HEK293T (cell line): Measurements from ENCODE around the gene CHAT.

ENCODE experiments used
- CTCF ChIA-PET: fragments of 350-600 bp; formaldehyde crosslinking; extraction: SDS; loops from one replicate; lab custom pipeline; 2021; ENCODE audit warnings: antibody characterized with exemption, inconsistent platforms; lab: Yijun Ruan, JAX
- POLR2A ChIA-PET: fragments of 350-600 bp; formaldehyde crosslinking; extraction: SDS; loops from one replicate; lab custom pipeline; 2020; ENCODE audit warnings: antibody characterized with exemption, inconsistent platforms; lab: Yijun Ruan, JAX
- DNase-seq: peaks from one replicate; pipeline ENCODE4 v3.0.0; 2012; ENCODE audit warnings: mixed read lengths; ENCODE audit errors: extremely low spot score
- ARNT ChIP-seq: fragments of 450-650 bp; IDR thresholded peaks from 2 replicates; pipeline ENCODE4 v1.6.1; 2017; ENCODE audit warnings: mild to moderate bottlenecking
- BHLHE40 ChIP-seq: fragments of 450-650 bp; IDR thresholded peaks from 2 replicates; pipeline ENCODE4 v1.6.1; 2016; ENCODE audit warnings: mild to moderate bottlenecking, moderate library complexity, borderline replicate concordance
- CTBP1 ChIP-seq: fragments of 450-650 bp; IDR thresholded peaks from 2 replicates; pipeline ENCODE4 v1.6.1; 2016; ENCODE audit warnings: borderline replicate concordance
- ELF4 ChIP-seq: fragments of 450-650 bp; IDR thresholded peaks from 2 replicates; pipeline ENCODE4 v1.6.1; 2017; ENCODE audit warnings: antibody characterized with exemption
- FOXA1 ChIP-seq: fragments of 450-650 bp; IDR thresholded peaks from 2 replicates; pipeline ENCODE4 v1.6.1; 2016; ENCODE audit warnings: mild to moderate bottlenecking
- FOXK2 ChIP-seq: fragments of 450-650 bp; IDR thresholded peaks from 2 replicates; pipeline ENCODE4 v1.6.1; 2016; ENCODE audit warnings: mild to moderate bottlenecking
- FOXM1 ChIP-seq: fragments of 450-650 bp; IDR thresholded peaks from 2 replicates; pipeline ENCODE4 v1.6.1; 2017; ENCODE audit warnings: mild to moderate bottlenecking, borderline replicate concordance
- HDGF ChIP-seq: fragments of 450-650 bp; IDR thresholded peaks from 2 replicates; pipeline ENCODE4 v1.6.1; 2017; ENCODE audit warnings: antibody characterized with exemption, borderline replicate concordance
- L3MBTL2 ChIP-seq: fragments of 450-650 bp; conservative IDR thresholded peaks from 2 replicates; pipeline ENCODE4 v1.6.1; 2016; ENCODE audit warnings: mild to moderate bottlenecking
- LEF1 ChIP-seq: fragments of 450-650 bp; IDR thresholded peaks from 2 replicates; pipeline ENCODE4 v1.6.1; 2017; ENCODE audit warnings: mild to moderate bottlenecking, borderline replicate concordance
- NFRKB ChIP-seq: fragments of 450-650 bp; IDR thresholded peaks from 2 replicates; pipeline ENCODE4 v1.6.1; 2016; ENCODE audit warnings: mild to moderate bottlenecking, moderate library complexity
- PKNOX1 ChIP-seq: fragments of 450-650 bp; IDR thresholded peaks from 2 replicates; pipeline ENCODE4 v1.6.1; 2016
- SP1 ChIP-seq: fragments of 450-650 bp; IDR thresholded peaks from 2 replicates; pipeline ENCODE4 v1.6.1; 2017
- SUZ12 ChIP-seq: fragments of 450-650 bp; IDR thresholded peaks from 2 replicates; pipeline ENCODE4 v1.6.1; 2016; ENCODE audit warnings: mild to moderate bottlenecking
- TARDBP ChIP-seq: fragments of 450-650 bp; IDR thresholded peaks from 2 replicates; pipeline ENCODE4 v1.6.1; 2016
- ZNF384 ChIP-seq: fragments of 450-650 bp; IDR thresholded peaks from 2 replicates; pipeline ENCODE4 v1.6.1; 2016

Gene CHAT

DNA sequence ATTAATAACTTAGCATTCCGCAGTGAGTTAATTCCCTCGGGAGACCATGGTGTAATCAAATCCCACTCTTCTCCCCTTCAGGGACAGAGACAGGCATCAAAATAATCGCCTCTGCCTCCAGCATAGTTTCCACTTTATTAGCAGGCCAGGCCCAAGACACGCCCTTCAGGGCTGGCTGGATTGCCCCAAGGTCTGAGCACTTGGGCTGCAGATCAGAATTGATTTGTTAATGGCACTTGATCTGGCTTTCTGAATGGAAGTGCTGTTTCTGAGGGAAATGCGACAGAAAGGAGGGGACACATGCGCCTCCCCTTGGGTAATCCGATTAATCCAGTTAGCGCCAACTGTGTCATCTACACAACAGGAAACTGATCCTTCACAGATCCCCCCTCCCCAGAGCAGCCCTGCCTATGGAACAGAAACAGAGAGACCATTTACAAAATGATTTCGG is 15.6 kb downstream of the CHAT start:
- CTCF ChIA-PET: no interaction called here

DNA sequence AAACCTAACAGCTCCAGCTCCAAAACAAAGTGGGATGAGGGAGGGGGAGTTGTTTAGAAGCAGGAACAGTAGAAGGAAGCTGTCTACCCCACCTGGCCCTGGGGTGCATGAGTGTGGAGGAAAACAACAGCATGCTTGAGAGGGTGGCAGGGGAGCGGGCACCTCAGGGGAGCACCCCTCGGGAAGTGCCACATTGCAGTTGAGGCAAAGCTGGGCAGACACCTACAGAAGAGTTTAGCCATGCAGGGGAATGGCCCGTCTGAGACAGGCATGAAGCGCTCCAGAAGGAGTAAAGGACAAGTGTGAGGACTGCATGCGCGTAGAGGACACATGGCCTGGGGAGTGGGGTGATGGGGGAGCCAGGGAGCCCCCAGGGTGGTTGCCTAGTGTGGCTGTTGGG is 18.1 kb downstream of the CHAT start:
- ChIA-PET CTCF (no interaction called here), POLR2A (no interaction called here)
- TF ChIP-seq CTBP1 (no peak), TARDBP (no peak), HDGF (no peak), BHLHE40 (no peak), PKNOX1 (no peak), L3MBTL2 (no peak), ELF4 (no peak), SP1 (no peak), ZNF384 (no peak), NFRKB (no peak), FOXM1 (no peak), FOXA1 (no peak), ARNT (no peak), LEF1 (no peak), SUZ12 (no peak)
- no peak for DNase-seq

More for the DNA sequence above, 15.6 kb downstream of the CHAT start:
- no peak for DNase-seq
- POLR2A ChIA-PET: no interaction called here
- TF ChIP-seq LEF1 (no peak), FOXK2 (no peak), ELF4 (no peak), ARNT (no peak), PKNOX1 (no peak), SUZ12 (no peak), HDGF (no peak), L3MBTL2 (no peak), FOXA1 (no peak), BHLHE40 (no peak), NFRKB (no peak), TARDBP (no peak)

- no peak for DNase-seq
- POLR2A ChIA-PET: no interaction called here
- TF ChIP-seq FOXK2: no peak
- no peak for TF ChIP-seq BHLHE40
- TF ChIP-seq SP1: no peak
- TF ChIP-seq FOXM1: no peak
- TF ChIP-seq TARDBP: no peak
- TF ChIP-seq NFRKB: no peak
- TF ChIP-seq PKNOX1: no peak
- TF ChIP-seq ELF4: no peak
- TF ChIP-seq ARNT: no peak
- TF ChIP-seq L3MBTL2: no peak
- no peak for TF ChIP-seq HDGF
- TF ChIP-seq LEF1: no peak
- TF ChIP-seq SUZ12: no peak
- TF ChIP-seq FOXA1: no peak
- no peak for TF ChIP-seq ZNF384
- no peak for TF ChIP-seq CTBP1
- CTCF ChIA-PET: no interaction called here
These were observed 18.8 kb downstream of the CHAT start for GRCh38 chr10:49632406-49633317.

- DNase-seq: no peak
- CTCF ChIA-PET: no interaction called here
These were observed 19.7 kb downstream of the CHAT start for GRCh38 chr10:49633327-49634068.

More at GRCh38 chr10:49633327-49634068, 19.7 kb downstream of the CHAT start:
- POLR2A ChIA-PET: no interaction called here
- no peak for TF ChIP-seq NFRKB
- TF ChIP-seq PKNOX1: no peak
- TF ChIP-seq TARDBP: no peak
- no peak for TF ChIP-seq FOXM1
- TF ChIP-seq CTBP1: no peak
- TF ChIP-seq LEF1: no peak
- no peak for TF ChIP-seq BHLHE40
- no peak for TF ChIP-seq ARNT
- no peak for TF ChIP-seq FOXA1
- no peak for TF ChIP-seq ELF4
- TF ChIP-seq HDGF: no peak
- no peak for TF ChIP-seq FOXK2
- TF ChIP-seq L3MBTL2: no peak
- TF ChIP-seq SUZ12: no peak
- TF ChIP-seq ZNF384: no peak
- no peak for TF ChIP-seq SP1
